LNCaP clone FGC (cell line): ENCODE measurements around the gene SWAP70.

Experiments used
- DNase-seq: peaks from one replicate; pipeline ENCODE4 v3.0.0-alpha.2; 2011; ENCODE audit warnings: low read depth
- H3K4me3 ChIP-seq: 2 replicates; pipeline ENCODE4 v1.5.1; 2011; ENCODE audit warnings: mild to moderate bottlenecking, low read depth, low read length, control low read depth
- CTCF ChIP-seq: IDR thresholded peaks from 2 replicates; pipeline ENCODE4 v1.5.1; 2012; ENCODE audit warnings: mild to moderate bottlenecking; ENCODE audit not compliant: control insufficient read depth, insufficient read depth; ENCODE audit errors: extremely low read depth

SWAP70 gene

GRCh38 chr11:9772218-9772617 lies 108.3 kb downstream of the SWAP70 start:
- no peak overlapping the region for H3K4me3 ChIP-seq
- no peak for DNase-seq
- no peak for TF ChIP-seq CTCF

GRCh38 chr11:9773524-9773923 lies 109.6 kb downstream of the SWAP70 start:
- H3K4me3 ChIP-seq: no peak overlapping the region
- DNase-seq: no peak
- no peak for TF ChIP-seq CTCF

GRCh38 chr11:9774109-9774508 lies 110.2 kb downstream of the SWAP70 start:
- no peak for TF ChIP-seq CTCF
- H3K4me3 ChIP-seq: no peak overlapping the region
- no peak for DNase-seq

- no peak for TF ChIP-seq CTCF
- H3K4me3 ChIP-seq: no peak overlapping the region
- DNase-seq: peak; percentile 31
Observed at GRCh38 chr11:9774591-9775397, 110.9 kb downstream of the SWAP70 start.

- no peak overlapping the region for H3K4me3 ChIP-seq
- DNase-seq: no peak
- no peak for TF ChIP-seq CTCF
Observed at GRCh38 chr11:9775398-9775779, 111.5 kb downstream of the SWAP70 start.

GRCh38 chr11:9776203-9776602 lies 112.3 kb downstream of the SWAP70 start:
- H3K4me3 ChIP-seq: no peak overlapping the region
- DNase-seq: peak; percentile 71

More at GRCh38 chr11:9776203-9776602, 112.3 kb downstream of the SWAP70 start:
- TF ChIP-seq CTCF: no peak
